SU-DHL-6 (cell line): ENCODE results near the gene EMX1.

Experiments
- EZH2phosphoT487 ChIP-seq: fragments of 200-600 bp; sonication (generic), shearing (Covaris generic); conservative IDR thresholded peaks from 2 replicates; pipeline ENCODE4 v1.6.1; 2018; ENCODE audit warnings: mild to moderate bottlenecking, antibody characterized with exemption, low read length, moderate library complexity, mixed read lengths
- TF ChIP-seq, protein P1 (sequence below): fragments of 200-600 bp; sonication (generic); IDR thresholded peaks from one replicate; pipeline ENCODE4 v1.5.1; 2017; ENCODE audit warnings: antibody characterized with exemption, mild to moderate bottlenecking, low read length, moderate library complexity; ENCODE audit not compliant: insufficient read depth, poor library complexity, severe bottlenecking

DNA sequence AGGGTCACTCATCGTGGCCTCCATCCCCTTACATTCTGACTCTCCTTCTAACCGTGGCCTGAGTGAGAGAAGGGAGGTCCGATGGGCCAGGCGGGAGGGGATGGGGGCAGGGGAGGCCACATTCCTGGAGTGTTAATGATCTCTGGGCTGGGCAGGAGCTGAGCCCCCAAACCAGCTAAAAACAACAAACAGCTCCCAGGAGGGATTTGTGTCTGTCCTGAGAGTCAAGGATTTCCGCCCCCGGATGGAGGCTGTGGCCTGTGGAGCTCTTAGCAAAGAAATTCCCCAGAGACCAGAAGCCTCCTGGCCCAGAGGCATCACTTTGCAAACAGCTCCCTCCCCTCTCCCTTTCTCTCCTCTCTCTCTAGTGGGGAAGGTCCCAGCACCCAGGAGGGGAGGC is 23.5 kb downstream of the EMX1 start:
- no peak for TF ChIP-seq EZH2phosphoT487
- TF ChIP-seq, protein P1, sequence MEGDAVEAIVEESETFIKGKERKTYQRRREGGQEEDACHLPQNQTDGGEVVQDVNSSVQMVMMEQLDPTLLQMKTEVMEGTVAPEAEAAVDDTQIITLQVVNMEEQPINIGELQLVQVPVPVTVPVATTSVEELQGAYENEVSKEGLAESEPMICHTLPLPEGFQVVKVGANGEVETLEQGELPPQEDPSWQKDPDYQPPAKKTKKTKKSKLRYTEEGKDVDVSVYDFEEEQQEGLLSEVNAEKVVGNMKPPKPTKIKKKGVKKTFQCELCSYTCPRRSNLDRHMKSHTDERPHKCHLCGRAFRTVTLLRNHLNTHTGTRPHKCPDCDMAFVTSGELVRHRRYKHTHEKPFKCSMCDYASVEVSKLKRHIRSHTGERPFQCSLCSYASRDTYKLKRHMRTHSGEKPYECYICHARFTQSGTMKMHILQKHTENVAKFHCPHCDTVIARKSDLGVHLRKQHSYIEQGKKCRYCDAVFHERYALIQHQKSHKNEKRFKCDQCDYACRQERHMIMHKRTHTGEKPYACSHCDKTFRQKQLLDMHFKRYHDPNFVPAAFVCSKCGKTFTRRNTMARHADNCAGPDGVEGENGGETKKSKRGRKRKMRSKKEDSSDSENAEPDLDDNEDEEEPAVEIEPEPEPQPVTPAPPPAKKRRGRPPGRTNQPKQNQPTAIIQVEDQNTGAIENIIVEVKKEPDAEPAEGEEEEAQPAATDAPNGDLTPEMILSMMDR = no peak
